HepG2 (cell line): ENCODE results near the gene CDC42BPG. TPM values are rescaled to one million over a fixed set of nuclear protein-coding genes. Genes with fewer than 3 reads are reported as not detected.

Source experiments
- POLR2G ChIP-seq: fragments of 200-400 bp; formaldehyde crosslinking; IDR thresholded peaks from 2 replicates; pipeline ENCODE4 v1.6.1; 2018; ENCODE audit warnings: mild to moderate bottlenecking, low read depth, low read length, moderate library complexity
- TBX2 ChIP-seq: sonication (generic); formaldehyde crosslinking; IDR thresholded peaks from 2 replicates; pipeline ENCODE4 v1.5.0; 2020; ENCODE audit warnings: missing genetic modification reagents, mild to moderate bottlenecking, borderline replicate concordance
- THAP11 ChIP-seq: IDR thresholded peaks from 2 replicates; pipeline ENCODE4 v1.6.1; 2016; ENCODE audit warnings: missing biosample characterization, missing genetic modification reagents
- polyA plus RNA-seq, 8 experiments: library from polyadenylated mRNA; depleted of rRNA in 3 of 8; stranded (reverse) in 7 of 8; unstranded in 1 of 8; fragments of >200 nt; fragmentation: Illumina TruSeq in 4 of 8; extraction: Trizol in 4 of 8; gene quantifications; 2 replicates each; pipeline versions ENCODE4 v1.2.1 to v1.2.3, GENCODE V29; 2011 to 2016; ENCODE audit warnings: low read depth in 4 of 8, missing spikeins in 1 of 8, mixed read lengths in 1 of 8; ENCODE audit not compliant: insufficient read depth in 1 of 8
- total RNA-seq, 5 experiments: library from RNA; depleted of rRNA; stranded (reverse); fragments of >200 nt; fragmentation: Illumina TruSeq; extraction: Trizol; gene quantifications; 2 replicates each; pipeline ENCODE4 v1.2.3, GENCODE V29; 2016; ENCODE audit warnings: low read depth in 1 of 5
- TF ChIP-seq, protein P1 (sequence below): sonication (generic); formaldehyde crosslinking; IDR thresholded peaks from 2 replicates; pipeline ENCODE4 v1.8.1; 2023; ENCODE audit warnings: mild to moderate bottlenecking, missing genetic modification reagents
- TF ChIP-seq, protein P2 (sequence below): sonication (generic); formaldehyde crosslinking; IDR thresholded peaks from 2 replicates; pipeline ENCODE4 v1.9.0; 2021; ENCODE audit warnings: missing genetic modification reagents, borderline replicate concordance
- TF ChIP-seq, protein P3 (sequence below): sonication (generic); formaldehyde crosslinking; IDR thresholded peaks from 2 replicates; pipeline ENCODE4 v1.4.0; 2020; ENCODE audit warnings: mild to moderate bottlenecking, missing genetic modification reagents
- TF ChIP-seq, protein P4 (sequence below): sonication (generic); formaldehyde crosslinking; IDR thresholded peaks from 2 replicates; pipeline ENCODE4 v1.5.1; 2020; ENCODE audit warnings: mild to moderate bottlenecking, missing genetic modification reagents, moderate library complexity
- TF ChIP-seq, protein P5 (sequence below): sonication (generic); formaldehyde crosslinking; IDR thresholded peaks from 2 replicates; pipeline ENCODE4 v1.4.0; 2020; ENCODE audit warnings: missing genetic modification reagents
- TF ChIP-seq, protein P6 (sequence below): IDR thresholded peaks from 2 replicates; pipeline ENCODE4 v1.6.1; 2016; ENCODE audit warnings: mild to moderate bottlenecking, missing biosample characterization, missing genetic modification reagents

The CDC42BPG gene
- total and polyA plus RNA-seq, 2 of the 13 experiments (the other 11 are each of a cell fraction or from before 2014, with no cell fraction given) = 0.55 to 1.4 TPM

DNA sequence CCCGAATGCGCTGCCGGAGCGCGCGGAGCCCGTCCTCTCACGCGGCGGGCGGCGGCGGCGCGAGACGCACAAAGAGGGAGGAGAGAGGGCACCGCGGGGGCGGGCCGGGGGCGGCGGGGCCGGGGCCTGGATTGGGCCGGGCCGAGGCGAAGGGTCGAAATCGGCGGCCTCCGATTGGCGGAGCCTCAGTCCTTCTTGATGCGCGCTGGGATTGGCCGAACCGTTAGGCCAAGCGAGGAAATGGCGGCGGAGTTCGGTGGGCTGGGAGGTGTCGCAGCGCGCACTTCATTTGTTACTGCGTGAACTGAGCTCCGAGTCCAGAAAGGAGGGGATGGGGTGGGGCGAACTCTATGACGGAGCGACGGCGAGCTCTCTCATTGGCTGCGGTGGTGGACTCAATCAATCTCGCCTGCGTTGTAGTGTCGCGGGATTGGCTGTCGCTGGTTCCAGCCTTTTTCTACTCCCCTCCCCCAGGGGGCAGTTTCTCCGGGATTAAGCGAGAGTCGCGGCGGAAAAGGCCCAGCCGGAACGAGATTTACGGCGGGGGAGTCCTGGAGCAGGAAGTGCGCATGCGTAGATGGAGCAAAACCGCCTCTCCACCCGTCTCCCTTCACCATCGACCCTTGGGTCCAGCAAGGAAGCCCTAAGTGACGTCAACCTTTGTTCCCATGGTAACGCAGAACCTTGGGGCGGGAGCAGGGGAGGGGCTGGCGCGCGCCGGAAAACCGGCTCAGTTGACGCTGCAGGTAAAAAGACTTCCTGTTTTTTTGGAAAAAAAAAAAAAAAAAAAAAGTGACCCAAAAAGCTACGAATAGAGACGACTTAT, 65.8 kb downstream of the CDC42BPG start, which contains the start of gene SF1 (continued):
- TF ChIP-seq, protein P1, sequence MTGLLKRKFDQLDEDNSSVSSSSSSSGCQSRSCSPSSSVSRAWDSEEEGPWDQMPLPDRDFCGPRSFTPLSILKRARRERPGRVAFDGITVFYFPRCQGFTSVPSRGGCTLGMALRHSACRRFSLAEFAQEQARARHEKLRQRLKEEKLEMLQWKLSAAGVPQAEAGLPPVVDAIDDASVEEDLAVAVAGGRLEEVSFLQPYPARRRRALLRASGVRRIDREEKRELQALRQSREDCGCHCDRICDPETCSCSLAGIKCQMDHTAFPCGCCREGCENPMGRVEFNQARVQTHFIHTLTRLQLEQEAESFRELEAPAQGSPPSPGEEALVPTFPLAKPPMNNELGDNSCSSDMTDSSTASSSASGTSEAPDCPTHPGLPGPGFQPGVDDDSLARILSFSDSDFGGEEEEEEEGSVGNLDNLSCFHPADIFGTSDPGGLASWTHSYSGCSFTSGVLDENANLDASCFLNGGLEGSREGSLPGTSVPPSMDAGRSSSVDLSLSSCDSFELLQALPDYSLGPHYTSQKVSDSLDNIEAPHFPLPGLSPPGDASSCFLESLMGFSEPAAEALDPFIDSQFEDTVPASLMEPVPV (CRISPR knock-in tag) = 0 out of 2 replicates have a peak, but pooled peaks have one; percentile 15
- TF ChIP-seq, protein P2, sequence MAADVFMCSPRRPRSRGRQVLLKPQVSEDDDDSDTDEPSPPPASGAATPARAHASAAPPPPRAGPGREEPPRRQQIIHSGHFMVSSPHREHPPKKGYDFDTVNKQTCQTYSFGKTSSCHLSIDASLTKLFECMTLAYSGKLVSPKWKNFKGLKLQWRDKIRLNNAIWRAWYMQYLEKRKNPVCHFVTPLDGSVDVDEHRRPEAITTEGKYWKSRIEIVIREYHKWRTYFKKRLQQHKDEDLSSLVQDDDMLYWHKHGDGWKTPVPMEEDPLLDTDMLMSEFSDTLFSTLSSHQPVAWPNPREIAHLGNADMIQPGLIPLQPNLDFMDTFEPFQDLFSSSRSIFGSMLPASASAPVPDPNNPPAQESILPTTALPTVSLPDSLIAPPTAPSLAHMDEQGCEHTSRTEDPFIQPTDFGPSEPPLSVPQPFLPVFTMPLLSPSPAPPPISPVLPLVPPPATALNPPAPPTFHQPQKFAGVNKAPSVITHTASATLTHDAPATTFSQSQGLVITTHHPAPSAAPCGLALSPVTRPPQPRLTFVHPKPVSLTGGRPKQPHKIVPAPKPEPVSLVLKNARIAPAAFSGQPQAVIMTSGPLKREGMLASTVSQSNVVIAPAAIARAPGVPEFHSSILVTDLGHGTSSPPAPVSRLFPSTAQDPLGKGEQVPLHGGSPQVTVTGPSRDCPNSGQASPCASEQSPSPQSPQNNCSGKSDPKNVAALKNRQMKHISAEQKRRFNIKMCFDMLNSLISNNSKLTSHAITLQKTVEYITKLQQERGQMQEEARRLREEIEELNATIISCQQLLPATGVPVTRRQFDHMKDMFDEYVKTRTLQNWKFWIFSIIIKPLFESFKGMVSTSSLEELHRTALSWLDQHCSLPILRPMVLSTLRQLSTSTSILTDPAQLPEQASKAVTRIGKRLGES (CRISPR knock-in tag) = no peak
- peak; percentile 87 for TF ChIP-seq POLR2G
- TF ChIP-seq, protein P3, sequence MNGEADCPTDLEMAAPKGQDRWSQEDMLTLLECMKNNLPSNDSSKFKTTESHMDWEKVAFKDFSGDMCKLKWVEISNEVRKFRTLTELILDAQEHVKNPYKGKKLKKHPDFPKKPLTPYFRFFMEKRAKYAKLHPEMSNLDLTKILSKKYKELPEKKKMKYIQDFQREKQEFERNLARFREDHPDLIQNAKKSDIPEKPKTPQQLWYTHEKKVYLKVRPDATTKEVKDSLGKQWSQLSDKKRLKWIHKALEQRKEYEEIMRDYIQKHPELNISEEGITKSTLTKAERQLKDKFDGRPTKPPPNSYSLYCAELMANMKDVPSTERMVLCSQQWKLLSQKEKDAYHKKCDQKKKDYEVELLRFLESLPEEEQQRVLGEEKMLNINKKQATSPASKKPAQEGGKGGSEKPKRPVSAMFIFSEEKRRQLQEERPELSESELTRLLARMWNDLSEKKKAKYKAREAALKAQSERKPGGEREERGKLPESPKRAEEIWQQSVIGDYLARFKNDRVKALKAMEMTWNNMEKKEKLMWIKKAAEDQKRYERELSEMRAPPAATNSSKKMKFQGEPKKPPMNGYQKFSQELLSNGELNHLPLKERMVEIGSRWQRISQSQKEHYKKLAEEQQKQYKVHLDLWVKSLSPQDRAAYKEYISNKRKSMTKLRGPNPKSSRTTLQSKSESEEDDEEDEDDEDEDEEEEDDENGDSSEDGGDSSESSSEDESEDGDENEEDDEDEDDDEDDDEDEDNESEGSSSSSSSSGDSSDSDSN (CRISPR knock-in tag) = peak; percentile 36; the same call in 1 of the 2 replicates
- TF ChIP-seq, protein P4, sequence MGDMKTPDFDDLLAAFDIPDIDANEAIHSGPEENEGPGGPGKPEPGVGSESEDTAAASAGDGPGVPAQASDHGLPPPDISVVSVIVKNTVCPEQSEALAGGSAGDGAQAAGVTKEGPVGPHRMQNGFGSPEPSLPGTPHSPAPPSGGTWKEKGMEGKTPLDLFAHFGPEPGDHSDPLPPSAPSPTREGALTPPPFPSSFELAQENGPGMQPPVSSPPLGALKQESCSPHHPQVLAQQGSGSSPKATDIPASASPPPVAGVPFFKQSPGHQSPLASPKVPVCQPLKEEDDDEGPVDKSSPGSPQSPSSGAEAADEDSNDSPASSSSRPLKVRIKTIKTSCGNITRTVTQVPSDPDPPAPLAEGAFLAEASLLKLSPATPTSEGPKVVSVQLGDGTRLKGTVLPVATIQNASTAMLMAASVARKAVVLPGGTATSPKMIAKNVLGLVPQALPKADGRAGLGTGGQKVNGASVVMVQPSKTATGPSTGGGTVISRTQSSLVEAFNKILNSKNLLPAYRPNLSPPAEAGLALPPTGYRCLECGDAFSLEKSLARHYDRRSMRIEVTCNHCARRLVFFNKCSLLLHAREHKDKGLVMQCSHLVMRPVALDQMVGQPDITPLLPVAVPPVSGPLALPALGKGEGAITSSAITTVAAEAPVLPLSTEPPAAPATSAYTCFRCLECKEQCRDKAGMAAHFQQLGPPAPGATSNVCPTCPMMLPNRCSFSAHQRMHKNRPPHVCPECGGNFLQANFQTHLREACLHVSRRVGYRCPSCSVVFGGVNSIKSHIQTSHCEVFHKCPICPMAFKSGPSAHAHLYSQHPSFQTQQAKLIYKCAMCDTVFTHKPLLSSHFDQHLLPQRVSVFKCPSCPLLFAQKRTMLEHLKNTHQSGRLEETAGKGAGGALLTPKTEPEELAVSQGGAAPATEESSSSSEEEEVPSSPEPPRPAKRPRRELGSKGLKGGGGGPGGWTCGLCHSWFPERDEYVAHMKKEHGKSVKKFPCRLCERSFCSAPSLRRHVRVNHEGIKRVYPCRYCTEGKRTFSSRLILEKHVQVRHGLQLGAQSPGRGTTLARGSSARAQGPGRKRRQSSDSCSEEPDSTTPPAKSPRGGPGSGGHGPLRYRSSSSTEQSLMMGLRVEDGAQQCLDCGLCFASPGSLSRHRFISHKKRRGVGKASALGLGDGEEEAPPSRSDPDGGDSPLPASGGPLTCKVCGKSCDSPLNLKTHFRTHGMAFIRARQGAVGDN (CRISPR knock-in tag) = peak; percentile 62
- TF ChIP-seq, protein P5, sequence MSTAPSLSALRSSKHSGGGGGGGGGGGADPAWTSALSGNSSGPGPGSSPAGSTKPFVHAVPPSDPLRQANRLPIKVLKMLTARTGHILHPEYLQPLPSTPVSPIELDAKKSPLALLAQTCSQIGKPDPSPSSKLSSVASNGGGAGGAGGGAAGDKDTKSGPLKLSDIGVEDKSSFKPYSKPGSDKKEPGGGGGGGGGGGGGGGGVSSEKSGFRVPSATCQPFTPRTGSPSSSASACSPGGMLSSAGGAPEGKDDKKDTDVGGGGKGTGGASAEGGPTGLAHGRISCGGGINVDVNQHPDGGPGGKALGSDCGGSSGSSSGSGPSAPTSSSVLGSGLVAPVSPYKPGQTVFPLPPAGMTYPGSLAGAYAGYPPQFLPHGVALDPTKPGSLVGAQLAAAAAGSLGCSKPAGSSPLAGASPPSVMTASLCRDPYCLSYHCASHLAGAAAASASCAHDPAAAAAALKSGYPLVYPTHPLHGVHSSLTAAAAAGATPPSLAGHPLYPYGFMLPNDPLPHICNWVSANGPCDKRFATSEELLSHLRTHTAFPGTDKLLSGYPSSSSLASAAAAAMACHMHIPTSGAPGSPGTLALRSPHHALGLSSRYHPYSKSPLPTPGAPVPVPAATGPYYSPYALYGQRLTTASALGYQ = no peak
- TF ChIP-seq, protein P6, sequence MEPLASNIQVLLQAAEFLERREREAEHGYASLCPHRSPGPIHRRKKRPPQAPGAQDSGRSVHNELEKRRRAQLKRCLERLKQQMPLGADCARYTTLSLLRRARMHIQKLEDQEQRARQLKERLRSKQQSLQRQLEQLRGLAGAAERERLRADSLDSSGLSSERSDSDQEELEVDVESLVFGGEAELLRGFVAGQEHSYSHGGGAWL = peak; percentile 41
- TF ChIP-seq TBX2 (CRISPR knock-in tag) = peak; percentile 66
- TF ChIP-seq THAP11 (CRISPR knock-in tag) = peak; percentile 87
